ENCODE data around the gene SMYD1.

SMYD1 gene

DNA sequence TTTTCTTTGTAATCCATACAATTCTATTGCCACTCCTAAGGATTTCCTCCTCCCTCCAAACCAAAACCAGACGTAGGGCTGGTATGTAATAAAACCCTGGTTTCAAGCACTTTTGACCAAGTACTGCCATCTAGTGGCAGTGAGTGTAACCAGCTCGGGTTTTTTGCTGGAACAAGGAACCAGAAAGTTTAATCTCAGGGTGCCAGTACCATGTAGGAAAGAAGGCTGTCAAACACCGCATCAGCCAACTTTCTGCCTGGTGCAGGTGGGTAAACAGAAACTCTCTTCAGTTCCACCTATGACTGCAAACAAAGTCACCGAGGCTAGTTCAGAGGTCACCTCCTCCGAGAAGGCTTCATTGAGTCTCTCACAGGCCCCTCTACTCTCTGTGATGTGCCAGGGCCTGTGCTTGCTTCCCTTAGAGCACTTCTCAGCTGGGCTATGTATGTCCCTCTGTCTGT is 92.4 kb downstream of the SMYD1 start:
- Mint-ChIP-seq H3K27ac (no peak overlapping the region), H3K36me3 (ENCODE audit: low read depth) (no peaks in the 10 kb centered on the region), H3K9me3 (no peaks in the 10 kb centered on the region), H3K4me3 (no peak overlapping the region), H3K27me3 (no peaks in the 10 kb centered on the region), H3K4me1 (ENCODE audit: low read depth) (no peaks in the 10 kb centered on the region)

GRCh38 chr2:88160517-88160916 is 92.9 kb downstream of the SMYD1 start:
- Mint-ChIP-seq H3K27ac (no peak overlapping the region), H3K36me3 (ENCODE audit: low read depth) (no peaks in the 10 kb centered on the region), H3K9me3 (no peaks in the 10 kb centered on the region), H3K4me3 (no peak overlapping the region), H3K4me1 (ENCODE audit: low read depth) (no peaks in the 10 kb centered on the region), H3K27me3 (no peaks in the 10 kb centered on the region)

GRCh38 chr2:88161446-88162244 is 94.0 kb downstream of the SMYD1 start:
- Mint-ChIP-seq H3K4me3 (no peak overlapping the region), H3K9me3 (no peaks in the 10 kb centered on the region), H3K27ac (no peak overlapping the region), H3K36me3 (ENCODE audit: low read depth) (no peaks in the 10 kb centered on the region), H3K4me1 (ENCODE audit: low read depth) (no peaks in the 10 kb centered on the region), H3K27me3 (no peaks in the 10 kb centered on the region)
